H9 (cell line): ENCODE measurements around the gene SRXN1. TPM values are rescaled to one million over a fixed set of nuclear protein-coding genes. Genes with fewer than 3 reads are reported as not detected.

Experiments
- DNase-seq: peaks from one replicate; pipeline ENCODE4 v3.0.0-alpha.2; 2017
- H2AFZ ChIP-seq: one replicate; pipeline ENCODE4 v1.6.1; 2013; ENCODE audit warnings: mild to moderate bottlenecking, low read length, control low read depth, moderate library complexity
- H2AK5ac ChIP-seq: 2 replicates; pipeline ENCODE4 v1.6.1; 2013; ENCODE audit warnings: low read length, control low read depth, mixed read lengths; ENCODE audit not compliant: insufficient read length
- H2BK120ac ChIP-seq: one replicate; pipeline ENCODE4 v1.6.1; 2013; ENCODE audit warnings: low read depth, mild to moderate bottlenecking, low read length, control low read depth, inconsistent platforms; ENCODE audit not compliant: poor library complexity, severe bottlenecking
- H2BK12ac ChIP-seq: 2 replicates; pipeline ENCODE4 v1.6.1; 2013; ENCODE audit warnings: low read length, control low read depth, mixed read lengths, low read depth; ENCODE audit not compliant: insufficient read length
- H2BK15ac ChIP-seq: 2 replicates; pipeline ENCODE4 v1.6.1; 2013; ENCODE audit warnings: low read depth, low read length, control low read depth
- H2BK20ac ChIP-seq: one replicate; pipeline ENCODE4 v1.6.1; 2013; ENCODE audit warnings: low read depth, mild to moderate bottlenecking, low read length, control low read depth, inconsistent platforms; ENCODE audit not compliant: poor library complexity, severe bottlenecking
- H2BK5ac ChIP-seq: 2 replicates; pipeline ENCODE4 v1.6.1; 2013; ENCODE audit warnings: low read length, control low read depth, mixed read lengths; ENCODE audit not compliant: insufficient read length
- H3K14ac ChIP-seq: 2 replicates; pipeline ENCODE4 v1.6.1; 2013; ENCODE audit warnings: low read length, control low read depth; ENCODE audit not compliant: insufficient read depth
- H3K18ac ChIP-seq: 2 replicates; pipeline ENCODE4 v1.6.1; 2013; ENCODE audit warnings: low read depth, mild to moderate bottlenecking, mixed read lengths, low read length, control low read depth; ENCODE audit not compliant: insufficient read length
- H3K23ac ChIP-seq: 2 replicates; pipeline ENCODE4 v1.6.1; 2013; ENCODE audit warnings: low read length, control low read depth, mixed read lengths, low read depth; ENCODE audit not compliant: insufficient read length
- H3K23me2 ChIP-seq: 2 replicates; pipeline ENCODE4 v1.6.1; 2013; ENCODE audit warnings: low read depth, mild to moderate bottlenecking, mixed read lengths, low read length, control low read depth; ENCODE audit not compliant: insufficient read length, poor library complexity, severe bottlenecking
- H3K27ac ChIP-seq: 2 replicates; pipeline ENCODE4 v1.5.1; 2013; ENCODE audit warnings: low read length, control low read depth, mixed read lengths, low read depth; ENCODE audit not compliant: insufficient read length
- H3K27me3 ChIP-seq: 2 replicates; pipeline ENCODE4 v1.6.1; 2013; ENCODE audit warnings: low read length, control low read depth, inconsistent platforms; ENCODE audit not compliant: insufficient read depth
- H3K4ac ChIP-seq: 2 replicates; pipeline ENCODE4 v1.6.1; 2013; ENCODE audit warnings: low read depth, mild to moderate bottlenecking, control low read depth, inconsistent platforms, low read length, moderate library complexity
- H3K4me1 ChIP-seq: 2 replicates; pipeline ENCODE4 v1.6.1; 2013; ENCODE audit warnings: low read length, control low read depth, inconsistent platforms; ENCODE audit not compliant: insufficient read depth
- H3K4me2 ChIP-seq: 2 replicates; pipeline ENCODE4 v1.6.1; 2013; ENCODE audit warnings: low read length, control low read depth, mixed read lengths; ENCODE audit not compliant: insufficient read length, insufficient read depth
- H3K56ac ChIP-seq: 2 replicates; pipeline ENCODE4 v1.6.1; 2013; ENCODE audit warnings: low read depth, mild to moderate bottlenecking, mixed read lengths, low read length, control low read depth; ENCODE audit not compliant: insufficient read length
- H3K79me1 ChIP-seq: 2 replicates; pipeline ENCODE4 v1.6.1; 2013; ENCODE audit warnings: low read depth, mild to moderate bottlenecking, moderate library complexity, low read length, control low read depth, inconsistent platforms; ENCODE audit not compliant: insufficient read depth, poor library complexity, severe bottlenecking
- H3K79me2 ChIP-seq: 2 replicates; pipeline ENCODE4 v1.6.1; 2013; ENCODE audit warnings: low read length, control low read depth, inconsistent platforms; ENCODE audit not compliant: insufficient read depth
- H3K9ac ChIP-seq: 2 replicates; pipeline ENCODE4 v1.6.1; 2013; ENCODE audit warnings: low read length, control low read depth, mixed read lengths; ENCODE audit not compliant: insufficient read length; ENCODE audit errors: extremely low read depth
- H3K9me3 ChIP-seq: one replicate; pipeline ENCODE4 v1.6.1; 2013; ENCODE audit warnings: low read depth, low read length, inconsistent platforms; ENCODE audit not compliant: control insufficient read depth
- H3T11ph ChIP-seq: one replicate; pipeline ENCODE4 v1.6.1; 2013; ENCODE audit warnings: mild to moderate bottlenecking, low read length, control low read depth, inconsistent platforms
- H4K20me1 ChIP-seq: one replicate; pipeline ENCODE4 v1.6.1; 2013; ENCODE audit not compliant: control insufficient read depth, insufficient read length, insufficient read depth
- H4K5ac ChIP-seq: 2 replicates; pipeline ENCODE4 v1.6.1; 2013; ENCODE audit warnings: low read depth, mild to moderate bottlenecking, mixed read lengths, low read length, control low read depth; ENCODE audit not compliant: insufficient read length
- H4K8ac ChIP-seq: replicated peaks from 2 replicates; pipeline ENCODE4 v1.6.1; 2013; ENCODE audit warnings: low read length, control low read depth, mixed read lengths, low read depth; ENCODE audit not compliant: insufficient read length
- H4K91ac ChIP-seq: 2 replicates; pipeline ENCODE4 v1.6.1; 2013; ENCODE audit warnings: low read depth, mild to moderate bottlenecking, moderate library complexity, mixed read lengths, low read length, control low read depth; ENCODE audit not compliant: insufficient read length
- H3K27ac Mint-ChIP-seq, 3 experiments: 2 replicates in 2 of 3; 3 replicates in 1 of 3; pipeline ENCODE4 v1.8.0; 2020 to 2021; ENCODE audit warnings: mixed read lengths in 3 of 3, mild to moderate bottlenecking in 1 of 3, moderate library complexity in 1 of 3
- H3K27me3 Mint-ChIP-seq: 2 replicates; pipeline ENCODE4 v1.8.0; 2021; ENCODE audit warnings: low read depth, mild to moderate bottlenecking, moderate library complexity, mixed read lengths
- H3K36me3 Mint-ChIP-seq, 3 experiments: 2 replicates in 2 of 3; 3 replicates in 1 of 3; pipeline ENCODE4 v1.8.0; 2020 to 2021; ENCODE audit warnings: low read depth in 3 of 3, mixed read lengths in 3 of 3; ENCODE audit not compliant: insufficient read depth in 1 of 3
- H3K4me1 Mint-ChIP-seq, 2 experiments: 2 replicates each; pipeline ENCODE4 v1.8.0; 2020; ENCODE audit warnings: mixed read lengths in 2 of 2
- H3K4me3 Mint-ChIP-seq, 2 experiments: 2 replicates in 1 of 2; 3 replicates in 1 of 2; pipeline ENCODE4 v1.8.0; 2020 to 2021; ENCODE audit warnings: mild to moderate bottlenecking in 2 of 2, mixed read lengths in 2 of 2, moderate library complexity in 1 of 2
- H3K9me3 Mint-ChIP-seq, 2 experiments: 2 replicates in 1 of 2; 3 replicates in 1 of 2; pipeline ENCODE4 v1.8.0; 2020; ENCODE audit warnings: mild to moderate bottlenecking in 2 of 2, mixed read lengths in 2 of 2, moderate library complexity in 1 of 2
- WGBS: extraction: QIAGEN DNeasy Blood & Tissue Kit; methylation state at CpG from one replicate; pipeline ENCODE4 v1.1.7; 2013; ENCODE audit warnings: missing lambda C conversion rate, low lambda C conversion rate, mixed read lengths; ENCODE audit not compliant: insufficient read length; ENCODE audit errors: extremely low coverage; 5-methylcytosine and 5-hydroxymethylcytosine counted together
- total RNA-seq: library from RNA; stranded (reverse); gene quantifications from 2 replicates; pipeline ENCODE4 v1.2.1, GENCODE V29; 2021
- TF ChIP-seq, protein P1 (sequence below): fragments of 200-600 bp; sonication (generic); conservative IDR thresholded peaks from 3 replicates; pipeline ENCODE4 v1.8.0; 2021; ENCODE audit warnings: antibody characterized with exemption, mild to moderate bottlenecking

SRXN1 gene
- total RNA-seq, 1 experiment from 2014 or later = 25.7 TPM

DNA sequence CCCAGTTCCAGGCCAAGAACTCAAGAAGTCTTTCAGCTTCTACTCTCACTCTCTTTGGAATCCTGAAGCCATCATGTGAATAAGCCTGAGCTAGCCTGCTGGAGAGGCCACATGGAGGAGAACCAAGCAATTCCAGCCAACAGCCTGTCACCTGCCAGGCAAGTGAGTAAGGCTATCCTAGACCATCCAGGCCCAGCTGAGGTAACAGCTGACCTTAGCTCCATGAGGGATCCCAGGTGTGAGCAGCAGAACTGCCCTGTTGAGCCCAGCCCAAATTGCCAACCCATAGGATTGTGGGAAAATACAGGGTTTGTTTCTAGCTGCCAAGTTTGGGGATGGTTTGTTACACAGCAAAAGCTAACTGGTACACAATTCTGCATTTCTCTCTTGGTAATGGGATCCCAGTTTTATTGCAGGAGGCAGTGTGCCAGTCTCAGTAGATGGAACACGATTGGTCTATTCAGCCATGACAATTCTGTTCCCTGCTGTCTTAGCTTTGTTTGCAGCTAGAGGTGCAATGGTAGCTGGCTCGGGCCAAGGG, 5.5 kb downstream of the SRXN1 start:
- H4K20me1 ChIP-seq = no peaks in the 10 kb centered on the region
- no peak overlapping the region for H2BK5ac ChIP-seq
- H3T11ph ChIP-seq = no peak overlapping the region
- Mint-ChIP-seq H3K27ac (no peak overlapping the region; a peak in 1 of 7 replicates), H3K27me3 (peaks cover 1% of the 10 kb centered on the region; the same call in 1 of the 2 replicates), H3K4me3 (no peak overlapping the region), H3K9me3 (peaks cover 0 to 2% of the 10 kb centered on the region in 2 experiments; a peak in 1 of 5 replicates), H3K4me1 (peaks cover 23 to 24% of the 10 kb centered on the region in 2 experiments), H3K36me3 (peaks cover 25 to 40% (median 37%) of the 10 kb centered on the region in 3 experiments)
- no peak overlapping the region for H3K18ac ChIP-seq
- H3K14ac ChIP-seq = no peak overlapping the region
- H3K27me3 ChIP-seq = no peaks in the 10 kb centered on the region
- no peak overlapping the region for H3K4me2 ChIP-seq
- no peak overlapping the region for H3K23ac ChIP-seq
- H3K56ac ChIP-seq = no peak overlapping the region
- no peak overlapping the region for H2AFZ ChIP-seq
- no CpG with 5 or more reads among the region's 2 CpGs for WGBS
- no peak overlapping the region for H3K9ac ChIP-seq
- H4K8ac ChIP-seq = no peak overlapping the region
- no peaks in the 10 kb centered on the region for H3K79me1 ChIP-seq
- TF ChIP-seq, protein P1, sequence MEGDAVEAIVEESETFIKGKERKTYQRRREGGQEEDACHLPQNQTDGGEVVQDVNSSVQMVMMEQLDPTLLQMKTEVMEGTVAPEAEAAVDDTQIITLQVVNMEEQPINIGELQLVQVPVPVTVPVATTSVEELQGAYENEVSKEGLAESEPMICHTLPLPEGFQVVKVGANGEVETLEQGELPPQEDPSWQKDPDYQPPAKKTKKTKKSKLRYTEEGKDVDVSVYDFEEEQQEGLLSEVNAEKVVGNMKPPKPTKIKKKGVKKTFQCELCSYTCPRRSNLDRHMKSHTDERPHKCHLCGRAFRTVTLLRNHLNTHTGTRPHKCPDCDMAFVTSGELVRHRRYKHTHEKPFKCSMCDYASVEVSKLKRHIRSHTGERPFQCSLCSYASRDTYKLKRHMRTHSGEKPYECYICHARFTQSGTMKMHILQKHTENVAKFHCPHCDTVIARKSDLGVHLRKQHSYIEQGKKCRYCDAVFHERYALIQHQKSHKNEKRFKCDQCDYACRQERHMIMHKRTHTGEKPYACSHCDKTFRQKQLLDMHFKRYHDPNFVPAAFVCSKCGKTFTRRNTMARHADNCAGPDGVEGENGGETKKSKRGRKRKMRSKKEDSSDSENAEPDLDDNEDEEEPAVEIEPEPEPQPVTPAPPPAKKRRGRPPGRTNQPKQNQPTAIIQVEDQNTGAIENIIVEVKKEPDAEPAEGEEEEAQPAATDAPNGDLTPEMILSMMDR = no peak
- H3K4ac ChIP-seq = no peak overlapping the region
- H4K5ac ChIP-seq = no peak overlapping the region
- H2BK120ac ChIP-seq = no peak overlapping the region
- H3K27ac ChIP-seq = no peak overlapping the region
- no peak overlapping the region for H2AK5ac ChIP-seq
- no peak overlapping the region for H2BK20ac ChIP-seq
- no peak overlapping the region for H2BK15ac ChIP-seq
- DNase-seq = no peak
- peaks cover 4% of the 10 kb centered on the region for H3K23me2 ChIP-seq
- H3K4me1 ChIP-seq = no peaks in the 10 kb centered on the region; the same call in 1 of the 2 replicates
- H2BK12ac ChIP-seq = no peak overlapping the region
- no peak overlapping the region for H4K91ac ChIP-seq
- H3K9me3 ChIP-seq = no peaks in the 10 kb centered on the region
- H3K79me2 ChIP-seq = no peaks in the 10 kb centered on the region; the same call in 1 of the 2 replicates
